ENCODE data around the gene C1orf216. TPM values are rescaled to one million over a fixed set of nuclear protein-coding genes. Genes with fewer than 3 reads are reported as not detected.

The C1orf216 gene
- 21.3 and 23.0 TPM in 2 replicates for total RNA-seq

GRCh38 chr1:35718492-35719336, at the start of gene C1orf216:
C1orf216 (minus strand) TSS chr1:35718884; CDS start chr1:35716321, 2,563 bp downstream.

Other genes with a start within 250 kb of the C1orf216 start
- gene KIAA0319L, start 161.5 kb downstream of the C1orf216 start, total RNA-seq: 26.3 and 31.1 TPM in 2 replicates
- 18.4 and 19.1 TPM in 2 replicates for gene NCDN, start 161.1 kb downstream of the C1orf216 start, total RNA-seq
- 0.16 TPM in 1 of 2 replicates, not detected in the other for gene TFAP2E, start 145.6 kb downstream of the C1orf216 start, total RNA-seq
- gene PSMB2, start 77.4 kb downstream of the C1orf216 start, total RNA-seq: 10.3 and 10.6 TPM in 2 replicates
- 1.7 and 1.8 TPM in 2 replicates for gene CLSPN, start 51.1 kb upstream of the C1orf216 start, total RNA-seq
- 13.2 and 20.3 TPM in 2 replicates for gene AGO4, start 89.1 kb upstream of the C1orf216 start, total RNA-seq
- 6.9 and 10.1 TPM in 2 replicates for gene AGO1, start 164.3 kb upstream of the C1orf216 start, total RNA-seq
- gene AGO3, start 212.2 kb upstream of the C1orf216 start, total RNA-seq: 8.4 and 11.3 TPM in 2 replicates

Measured in bronchial smooth muscle cell (primary cell).